Activated CD4-positive, alpha-beta T cell treated with anti-CD3 and anti-CD28 coated beads for 4 hours (primary cell): ENCODE measurements around the gene PREX1.

Experiments used
- DNase-seq, 2 donors: peaks; one replicate each; pipeline ENCODE4 v3.0.0-alpha.2; 2020

Gene PREX1

DNA sequence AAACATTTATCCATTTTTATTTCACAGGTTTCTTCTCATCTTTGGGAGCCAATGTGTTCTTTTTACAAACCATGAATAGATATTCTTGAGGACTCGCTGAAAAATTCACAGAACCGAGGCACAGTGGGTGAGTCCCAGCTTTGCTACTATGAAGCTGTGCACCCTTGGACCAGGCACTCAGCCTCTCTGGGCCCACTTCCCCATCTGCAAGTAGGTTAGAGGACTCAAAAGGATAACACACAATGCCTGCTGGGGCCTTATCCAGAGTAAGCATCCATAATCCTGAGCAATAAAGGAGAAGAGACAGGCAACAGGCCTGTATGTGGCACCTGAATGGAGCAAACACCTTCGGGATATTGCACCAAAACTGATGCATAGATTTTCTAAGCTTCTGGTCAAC is 153.3 kb downstream of the PREX1 start:
- no peak for DNase-seq

GRCh38 chr20:48673507-48673906 is 154.3 kb downstream of the PREX1 start:
- DNase-seq = no peak

GRCh38 chr20:48672324-48672723 is 155.5 kb downstream of the PREX1 start:
- DNase-seq = no peak

- DNase-seq = no peak
Measured at GRCh38 chr20:48671141-48671540, 156.7 kb downstream of the PREX1 start.

DNA sequence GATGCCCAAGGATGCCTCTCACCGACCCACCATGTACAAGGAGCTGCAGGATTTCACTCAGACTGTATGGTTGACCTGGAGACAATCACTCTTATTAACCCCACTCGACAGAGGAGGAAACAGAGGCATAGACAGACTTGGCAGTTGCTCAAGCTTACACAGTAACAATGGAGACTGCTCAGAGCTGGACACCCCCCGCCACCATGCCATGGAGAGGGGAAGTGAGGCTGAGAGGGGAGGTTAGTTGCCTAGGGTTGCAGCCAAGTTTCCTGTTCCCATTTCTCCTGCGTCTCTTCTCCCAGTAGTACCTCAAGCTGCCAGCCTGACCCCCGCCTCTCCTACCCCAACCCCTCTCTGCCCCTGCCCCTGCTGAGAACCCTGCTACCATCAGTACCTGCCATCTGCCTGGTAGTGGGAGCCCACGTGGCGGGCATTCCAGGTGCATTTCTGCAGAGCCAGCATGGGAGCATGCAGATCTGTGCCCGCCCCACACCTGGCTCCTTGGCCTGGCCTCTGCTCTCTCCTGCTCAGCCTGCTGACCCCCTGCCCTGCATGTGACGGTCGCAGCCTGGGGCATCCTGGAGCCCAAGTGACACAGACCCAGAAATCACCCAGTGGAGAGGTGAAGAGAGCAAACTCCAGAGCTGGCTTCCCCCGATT is 157.7 kb downstream of the PREX1 start:
- DNase-seq = no peak

- no peak for DNase-seq
Measured at GRCh38 chr20:48668451-48668946, 159.3 kb downstream of the PREX1 start.

DNA sequence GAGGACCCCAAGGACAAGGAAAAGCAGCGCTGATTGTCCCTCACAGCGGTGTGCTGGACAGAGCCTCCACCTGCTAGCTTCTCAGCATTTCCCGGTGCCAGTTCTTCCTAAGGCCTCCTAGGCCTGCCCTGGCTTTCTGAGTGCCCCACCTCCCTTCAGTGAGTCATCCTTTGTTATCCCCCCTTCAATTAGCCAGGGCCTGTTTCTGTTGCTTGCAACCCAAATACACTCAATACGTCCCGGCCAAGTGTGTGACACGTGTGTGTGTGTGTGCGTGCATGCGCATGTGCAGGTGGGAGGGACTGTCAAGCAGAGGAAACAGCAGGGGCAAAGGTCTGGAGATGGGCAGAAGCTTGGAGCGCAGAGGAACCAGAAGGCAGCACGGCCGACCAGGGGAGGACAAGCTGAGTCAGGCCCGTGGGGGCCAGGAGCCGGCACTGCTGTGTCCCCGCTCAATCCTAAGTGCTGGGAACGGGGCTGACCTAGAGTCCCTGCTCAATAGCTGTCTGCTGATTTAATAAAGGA is 159.8 kb downstream of the PREX1 start:
- no peak for DNase-seq

- no peak for DNase-seq
Measured at GRCh38 chr20:48667481-48667880, 160.3 kb downstream of the PREX1 start.

DNA sequence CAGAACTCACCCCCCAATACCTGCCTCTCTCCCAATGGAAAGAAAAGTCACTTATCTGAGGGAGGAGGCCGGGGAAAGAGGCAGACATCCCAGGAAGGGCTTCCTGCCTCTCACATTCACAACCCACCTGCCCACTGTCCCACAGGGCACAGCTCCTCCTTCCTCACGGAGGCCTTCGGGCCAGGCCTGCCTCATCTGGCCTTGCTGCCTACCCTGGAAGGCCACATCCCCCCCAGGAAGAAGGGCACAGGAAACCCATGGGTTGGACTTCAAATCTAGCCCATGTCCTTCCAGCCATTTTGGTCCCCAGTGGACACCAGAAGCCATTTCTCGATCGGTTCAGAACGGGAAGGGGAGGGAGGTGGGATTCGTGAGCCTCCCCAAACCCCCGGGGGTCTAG is 162.0 kb downstream of the PREX1 start:
- DNase-seq = no peak

- DNase-seq = no peak
Measured at GRCh38 chr20:48662711-48663110, 165.1 kb downstream of the PREX1 start.

DNA sequence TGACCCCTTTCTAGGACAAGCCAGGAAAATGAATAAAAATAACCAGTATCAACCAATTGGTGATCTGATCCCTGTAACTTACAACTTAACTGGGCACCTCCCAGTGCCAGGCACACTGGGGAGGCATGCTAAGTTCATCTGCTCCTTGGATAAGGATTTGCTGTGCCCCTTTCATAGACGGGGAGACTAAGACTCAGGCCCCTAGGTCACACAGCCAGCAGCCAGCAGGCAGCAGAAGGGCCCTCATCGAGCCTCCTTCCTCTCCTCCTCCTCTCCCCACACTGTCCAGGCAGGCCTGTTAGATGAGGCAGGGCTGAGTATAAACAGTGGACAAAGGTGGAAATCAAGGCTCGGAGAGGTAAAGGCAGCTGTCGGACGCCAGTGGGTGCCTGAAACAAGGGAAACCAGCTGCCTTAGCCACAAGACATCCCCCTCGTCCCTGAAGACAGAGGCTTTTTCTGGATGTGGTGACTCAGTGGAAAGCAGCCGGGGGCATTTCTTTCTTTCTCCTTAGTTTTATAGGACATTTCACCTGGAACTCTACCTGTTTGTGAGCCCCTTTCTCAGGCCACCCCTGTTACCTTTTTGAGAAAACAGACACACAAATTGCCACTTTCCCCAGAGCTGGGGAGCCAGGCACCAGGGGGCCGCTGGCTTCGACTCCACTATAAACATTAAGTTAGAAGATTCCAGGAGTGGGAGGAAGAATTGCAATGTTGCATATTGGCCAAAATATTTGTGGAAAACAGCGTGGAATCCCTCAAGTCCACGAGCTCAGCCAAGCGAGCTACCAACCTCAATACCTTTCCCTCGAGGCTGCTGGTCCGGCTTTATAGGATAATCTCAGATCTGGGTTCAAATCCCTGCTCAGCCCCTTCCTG is 166.0 kb downstream of the PREX1 start:
- DNase-seq = no peak

DNA sequence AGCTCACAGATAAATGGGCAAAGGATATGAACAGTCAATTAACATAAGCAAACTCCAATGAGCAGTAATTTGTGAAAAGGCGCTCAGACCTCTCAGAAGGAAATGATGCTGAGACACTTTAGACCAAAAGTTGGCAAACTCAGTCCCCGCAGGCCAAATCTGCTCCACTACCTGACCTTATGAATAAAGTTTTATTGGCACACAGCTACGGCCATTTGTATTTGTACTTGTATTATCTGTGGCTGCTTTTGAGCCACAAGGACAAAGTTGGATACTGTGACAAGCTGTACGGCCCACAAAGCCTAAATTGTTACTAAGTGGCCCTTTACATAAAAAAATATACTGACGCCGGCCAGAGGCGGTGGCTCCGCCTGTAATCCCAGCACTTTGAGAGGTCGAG is 167.0 kb downstream of the PREX1 start:
- no peak for DNase-seq

DNA sequence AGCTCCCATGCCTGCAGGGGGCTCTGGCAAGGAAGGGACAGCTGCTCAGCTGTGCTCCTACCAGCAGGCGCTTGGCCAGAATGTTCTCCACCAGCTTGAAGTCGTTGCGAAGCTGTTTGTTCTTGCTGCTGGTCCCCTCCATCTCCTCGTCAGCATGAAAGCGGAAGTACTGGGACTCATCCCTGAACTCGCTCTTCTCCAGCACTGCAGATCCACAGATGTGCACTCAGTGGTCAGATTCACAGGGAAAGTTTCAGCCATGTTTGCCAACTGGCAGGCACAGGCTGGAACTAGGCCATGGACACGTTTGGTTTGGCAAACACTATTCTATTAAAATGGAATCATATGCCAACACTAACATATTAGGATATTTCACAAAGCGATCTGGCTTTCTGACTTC is 167.9 kb downstream of the PREX1 start:
- no peak for DNase-seq

- no peak for DNase-seq
Measured at GRCh38 chr20:48658505-48658904, 169.3 kb downstream of the PREX1 start.

- DNase-seq = no peak
Measured at GRCh38 chr20:48658198-48658476, 169.7 kb downstream of the PREX1 start.

DNA sequence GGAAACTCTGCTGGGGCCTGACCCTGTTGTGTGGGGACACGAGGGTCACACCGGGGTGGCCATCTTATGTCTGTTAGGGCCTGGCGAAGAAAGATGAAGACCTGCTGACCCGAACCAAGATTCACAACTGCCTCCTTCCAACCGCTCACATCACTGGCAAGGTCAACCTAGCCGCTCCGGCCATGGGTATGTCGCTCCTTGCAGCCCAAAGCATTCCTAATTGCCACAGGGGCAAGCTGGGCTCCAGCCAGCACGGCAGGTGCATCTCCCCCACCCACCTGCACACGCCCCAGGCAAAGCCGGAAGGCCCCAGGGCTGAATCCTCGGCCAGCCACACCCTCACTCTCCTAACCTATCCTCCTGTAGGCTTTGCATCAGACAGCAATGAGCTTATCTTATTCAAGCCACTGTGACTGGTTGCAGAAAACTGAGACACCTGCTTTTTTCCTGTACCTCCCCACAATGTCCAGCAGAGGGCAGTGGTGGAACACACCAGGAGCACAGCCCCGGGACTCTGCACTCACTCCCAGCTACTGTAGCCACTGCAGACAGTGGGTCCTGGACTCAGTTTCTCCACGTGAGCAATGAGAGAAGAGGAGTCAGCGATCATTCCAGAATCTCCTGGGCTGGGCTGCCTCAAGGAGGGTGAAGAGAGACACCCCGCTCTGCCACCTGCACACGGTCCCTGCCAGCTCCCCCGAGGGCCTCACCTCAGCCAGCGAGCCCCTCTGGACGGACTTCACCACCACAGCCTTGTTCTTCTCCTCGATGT is 170.2 kb downstream of the PREX1 start:
- DNase-seq = peak; percentile 59 to 63

DNA sequence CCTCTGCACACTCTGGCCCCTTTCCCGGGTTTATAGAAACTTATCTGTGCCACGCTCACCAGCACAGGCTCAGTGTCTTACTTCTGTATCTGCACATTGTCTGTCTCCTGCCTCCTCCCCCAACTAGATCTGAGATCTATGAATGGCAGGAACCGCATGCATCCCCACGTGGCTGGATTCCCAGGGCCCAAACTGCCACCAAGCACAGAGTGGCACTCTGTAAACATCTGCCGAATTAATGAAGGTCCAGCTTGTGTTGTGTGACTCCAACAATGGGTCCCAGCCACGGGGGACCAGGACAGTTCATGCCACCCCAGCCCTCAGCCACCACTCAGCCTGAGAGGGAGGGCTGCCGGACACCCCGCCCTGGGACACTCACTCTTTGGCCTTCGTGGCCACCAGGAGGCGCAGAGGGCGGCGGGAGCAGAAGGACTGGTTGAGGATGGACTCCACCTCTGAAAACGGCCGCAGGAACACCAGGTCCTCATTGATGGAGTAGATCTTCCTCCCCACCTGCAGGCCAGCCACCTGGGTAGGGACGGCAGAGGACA is 171.1 kb downstream of the PREX1 start:
- no peak for DNase-seq

- no peak for DNase-seq
Measured at GRCh38 chr20:48656137-48656536, 171.7 kb downstream of the PREX1 start.

GRCh38 chr20:48653706-48654051 is 174.1 kb downstream of the PREX1 start:
- no peak for DNase-seq

GRCh38 chr20:48652961-48653705 is 174.7 kb downstream of the PREX1 start:
- no peak for DNase-seq

- no peak for DNase-seq
Measured at GRCh38 chr20:48651960-48652359, 175.8 kb downstream of the PREX1 start.

- DNase-seq = no peak
Measured at GRCh38 chr20:48651271-48651670, 176.5 kb downstream of the PREX1 start.

DNA sequence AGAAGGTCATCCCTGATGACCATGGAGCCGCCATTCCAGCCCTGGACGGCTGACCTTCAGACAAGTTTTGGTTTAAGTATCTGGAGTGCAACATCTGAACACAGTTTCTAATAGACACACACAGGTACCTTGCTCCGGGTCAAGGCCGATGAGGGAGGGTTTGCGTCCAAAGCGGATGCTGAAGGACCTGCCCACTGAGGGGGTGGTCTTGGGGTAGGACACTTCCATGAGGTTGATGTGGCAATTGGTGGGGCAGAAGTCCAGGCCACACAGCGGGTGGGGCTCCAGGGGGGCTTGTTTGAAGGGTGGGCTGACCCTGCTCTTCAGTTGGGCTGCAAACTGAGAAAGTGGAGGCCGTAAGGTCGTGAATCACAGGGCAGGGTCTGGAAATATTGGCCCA is 177.9 kb downstream of the PREX1 start:
- DNase-seq = no peak
